ENCODE data around the gene CHKA.

Gene CHKA

GRCh38 chr11:68047437-68048290 is 73.5 kb downstream of the CHKA start:
- no peak for DNase-seq (ENCODE audit: low read depth, low spot score)

GRCh38 chr11:68044898-68045351 is 76.3 kb downstream of the CHKA start:
- no peak for DNase-seq (ENCODE audit: low read depth, low spot score)

GRCh38 chr11:68044145-68044813 is 76.9 kb downstream of the CHKA start:
- no peak for DNase-seq (ENCODE audit: low read depth, low spot score)

- no peak for DNase-seq (ENCODE audit: low read depth, low spot score)
Measured at GRCh38 chr11:68043349-68044144, 77.6 kb downstream of the CHKA start.

- no peak for DNase-seq (ENCODE audit: low read depth, low spot score)
Measured at GRCh38 chr11:68043029-68043348, 78.2 kb downstream of the CHKA start.

GRCh38 chr11:68042219-68043028 is 78.8 kb downstream of the CHKA start:
- no peak for DNase-seq (ENCODE audit: low read depth, low spot score)

- no peak for DNase-seq (ENCODE audit: low read depth, low spot score)
Measured at GRCh38 chr11:68041617-68042218, 79.5 kb downstream of the CHKA start.

- no peak for DNase-seq (ENCODE audit: low read depth, low spot score)
Measured at GRCh38 chr11:68040957-68041591, 80.1 kb downstream of the CHKA start.

GRCh38 chr11:68040101-68040956 is 80.9 kb downstream of the CHKA start:
- no peak for DNase-seq (ENCODE audit: low read depth, low spot score)

- DNase-seq (ENCODE audit: low read depth, low spot score), result no peak
Measured at GRCh38 chr11:68039526-68040086, 81.6 kb downstream of the CHKA start.

GRCh38 chr11:68038718-68039525 is 82.3 kb downstream of the CHKA start, which contains the start of gene TCIRG1:
TCIRG1 (plus strand) TSS chr11:68039025; CDS start chr11:68041272, 2,247 bp downstream.
- DNase-seq (ENCODE audit: low read depth, low spot score), result no peak

- DNase-seq (ENCODE audit: low read depth, low spot score), result no peak
Measured at GRCh38 chr11:68038226-68038717, 82.9 kb downstream of the CHKA start.

- DNase-seq (ENCODE audit: low read depth, low spot score), result no peak
Measured at GRCh38 chr11:68037411-68038225, 83.6 kb downstream of the CHKA start.

GRCh38 chr11:68036717-68037239 is 84.4 kb downstream of the CHKA start:
- no peak for DNase-seq (ENCODE audit: low read depth, low spot score)

GRCh38 chr11:68036141-68036716 is 85.0 kb downstream of the CHKA start:
- no peak for DNase-seq (ENCODE audit: low read depth, low spot score)

GRCh38 chr11:68035266-68035876 is 85.8 kb downstream of the CHKA start:
- DNase-seq (ENCODE audit: low read depth, low spot score), result no peak

Measured in iPS DF 19.7 (cell line).